Measurements from ENCODE around the gene TTC17. TPM values are rescaled to one million over a fixed set of nuclear protein-coding genes. Genes with fewer than 3 reads are reported as not detected.

Gene TTC17
- total RNA-seq, 1 experiment from 2014 or later, result 92.7 TPM

GRCh38 chr11:43503417-43503816 lies 144.7 kb downstream of the TTC17 start:
- H3K4me3 Mint-ChIP-seq (ENCODE audit: unreplicated experiment), result no peak overlapping the region

GRCh38 chr11:43504316-43504950 lies 145.7 kb downstream of the TTC17 start:
- ChIA-PET POLR2A (interaction anchor here (0.6 to 0.7 kb wide), 2 partner anchors 13 to 122 kb away, joined by 3 read pairs; no protein-coding TSS in a partner anchor), CTCF (interaction anchor here (0.6 to 4.3 kb wide), 16 partner anchors 10 to 982 kb away, joined by 3 to 41 read pairs (median 4); partner anchors contain the start of gene HSD17B12)
- intact Hi-C loops (cut with micrococcal nuclease), result loop anchor here (1.0 to 5.0 kb wide), 3 partner anchors 63 to 348 kb away; no protein-coding TSS in a partner anchor
- peak; percentile 42 for DNase-seq (ENCODE audit: unreplicated experiment)
- peaks cover 21% of the 10 kb centered on the region for H3K4me1 Mint-ChIP-seq (ENCODE audit: insufficient read depth, unreplicated experiment)
- no peaks in the 10 kb centered on the region for H3K27me3 Mint-ChIP-seq (ENCODE audit: insufficient read depth, unreplicated experiment)
- peak; percentile 41 for TF ChIP-seq CTCF (IDR thresholded peaks at IDR 0.05; ENCODE audit: unreplicated experiment)
- BruUV-seq (replicated peaks), result no TSS peak
- no peak overlapping the region for H3K4me3 Mint-ChIP-seq (ENCODE audit: unreplicated experiment)
- no peaks in the 10 kb centered on the region for H3K9me3 Mint-ChIP-seq (ENCODE audit: unreplicated experiment)
- H3K27ac Mint-ChIP-seq (ENCODE audit: low read depth, unreplicated experiment), result no peak overlapping the region
- no peaks in the 10 kb centered on the region for H3K36me3 Mint-ChIP-seq (ENCODE audit: insufficient read depth, unreplicated experiment)

More at GRCh38 chr11:43503417-43503816, 144.7 kb downstream of the TTC17 start:
- no TSS peak for BruUV-seq (replicated peaks)
- ChIA-PET POLR2A (no interaction called here), CTCF (interaction anchor here (0.7 to 4.3 kb wide), 8 partner anchors 9 to 1629 kb away, joined by 3 to 41 read pairs (median 4); no protein-coding TSS in a partner anchor)
- intact Hi-C loops (cut with micrococcal nuclease), result loop anchor here (5.0 kb wide), 1 partner anchor 204 kb away; no protein-coding TSS in a partner anchor
- DNase-seq (ENCODE audit: unreplicated experiment), result no peak
- peak; percentile 26 for TF ChIP-seq CTCF (IDR thresholded peaks at IDR 0.05; ENCODE audit: unreplicated experiment)
- no peaks in the 10 kb centered on the region for H3K27me3 Mint-ChIP-seq (ENCODE audit: insufficient read depth, unreplicated experiment)
- no peak overlapping the region for H3K27ac Mint-ChIP-seq (ENCODE audit: low read depth, unreplicated experiment)
- no peaks in the 10 kb centered on the region for H3K9me3 Mint-ChIP-seq (ENCODE audit: unreplicated experiment)
- H3K4me1 Mint-ChIP-seq (ENCODE audit: insufficient read depth, unreplicated experiment), result peaks cover 17% of the 10 kb centered on the region
- no peaks in the 10 kb centered on the region for H3K36me3 Mint-ChIP-seq (ENCODE audit: insufficient read depth, unreplicated experiment)

GRCh38 chr11:43505171-43505570 lies 146.5 kb downstream of the TTC17 start:
- no TSS peak for BruUV-seq (replicated peaks)
- intact Hi-C loops (cut with micrococcal nuclease), result no loop called here
- ChIA-PET POLR2A (interaction anchor here (1.3 kb wide), 1 partner anchor 376 kb away, joined by 3 read pairs; no protein-coding TSS in a partner anchor), CTCF (interaction anchor here (0.5 to 4.3 kb wide), 13 partner anchors 8 to 349 kb away, joined by 3 to 41 read pairs (median 4); partner anchors contain the start of gene HSD17B12)
- Mint-ChIP-seq H3K4me3 (ENCODE audit: unreplicated experiment) (no peak overlapping the region), H3K27me3 (ENCODE audit: insufficient read depth, unreplicated experiment) (no peaks in the 10 kb centered on the region), H3K36me3 (ENCODE audit: insufficient read depth, unreplicated experiment) (no peaks in the 10 kb centered on the region), H3K27ac (ENCODE audit: low read depth, unreplicated experiment) (no peak overlapping the region), H3K4me1 (ENCODE audit: insufficient read depth, unreplicated experiment) (peaks cover 21% of the 10 kb centered on the region), H3K9me3 (ENCODE audit: unreplicated experiment) (no peaks in the 10 kb centered on the region)
- no peak for DNase-seq (ENCODE audit: unreplicated experiment)
- no peak for TF ChIP-seq CTCF (IDR thresholded peaks at IDR 0.05; ENCODE audit: unreplicated experiment)

GRCh38 chr11:43507171-43507570 lies 148.5 kb downstream of the TTC17 start:
- no peak for TF ChIP-seq CTCF (IDR thresholded peaks at IDR 0.05; ENCODE audit: unreplicated experiment)
- Mint-ChIP-seq H3K36me3 (ENCODE audit: insufficient read depth, unreplicated experiment) (no peaks in the 10 kb centered on the region), H3K27me3 (ENCODE audit: insufficient read depth, unreplicated experiment) (no peaks in the 10 kb centered on the region), H3K4me1 (ENCODE audit: insufficient read depth, unreplicated experiment) (peaks cover 21% of the 10 kb centered on the region), H3K9me3 (ENCODE audit: unreplicated experiment) (peaks cover 1% of the 10 kb centered on the region), H3K4me3 (ENCODE audit: unreplicated experiment) (no peak overlapping the region), H3K27ac (ENCODE audit: low read depth, unreplicated experiment) (no peak overlapping the region)
- POLR2A ChIA-PET, result no interaction called here
- DNase-seq (ENCODE audit: unreplicated experiment), result no peak
- CTCF ChIA-PET, result no interaction called here
- intact Hi-C loops (cut with micrococcal nuclease), result no loop called here
- BruUV-seq (replicated peaks), result no TSS peak

All from MCF 10A (cell line).